Prostate gland (tissue), 2 donors: ENCODE results near the gene P2RY8.

ENCODE experiments used
- POLR2A ChIP-seq: fragments of 450-650 bp; IDR thresholded peaks from one replicate; pipeline ENCODE4 v1.6.1; 2016; ENCODE audit warnings: antibody characterized with exemption, mild to moderate bottlenecking
- POLR2AphosphoS5 ChIP-seq: sonication (generic); formaldehyde crosslinking; IDR thresholded peaks from one replicate; pipeline ENCODE4 v1.6.1; 2017; ENCODE audit warnings: antibody characterized with exemption
- TF ChIP-seq, protein P1 (sequence below), 4 experiments: fragments of 200-600 bp in 2 of 4; fragments of 450-650 bp in 2 of 4; sonication (generic) in 2 of 4; IDR thresholded peaks; 1 replicate in 3 of 4; 2 replicates in 1 of 4; pipeline ENCODE4 v1.5.1; 2016 to 2019; ENCODE audit warnings: antibody characterized with exemption in 4 of 4, mild to moderate bottlenecking in 2 of 4, moderate library complexity in 2 of 4

DNA sequence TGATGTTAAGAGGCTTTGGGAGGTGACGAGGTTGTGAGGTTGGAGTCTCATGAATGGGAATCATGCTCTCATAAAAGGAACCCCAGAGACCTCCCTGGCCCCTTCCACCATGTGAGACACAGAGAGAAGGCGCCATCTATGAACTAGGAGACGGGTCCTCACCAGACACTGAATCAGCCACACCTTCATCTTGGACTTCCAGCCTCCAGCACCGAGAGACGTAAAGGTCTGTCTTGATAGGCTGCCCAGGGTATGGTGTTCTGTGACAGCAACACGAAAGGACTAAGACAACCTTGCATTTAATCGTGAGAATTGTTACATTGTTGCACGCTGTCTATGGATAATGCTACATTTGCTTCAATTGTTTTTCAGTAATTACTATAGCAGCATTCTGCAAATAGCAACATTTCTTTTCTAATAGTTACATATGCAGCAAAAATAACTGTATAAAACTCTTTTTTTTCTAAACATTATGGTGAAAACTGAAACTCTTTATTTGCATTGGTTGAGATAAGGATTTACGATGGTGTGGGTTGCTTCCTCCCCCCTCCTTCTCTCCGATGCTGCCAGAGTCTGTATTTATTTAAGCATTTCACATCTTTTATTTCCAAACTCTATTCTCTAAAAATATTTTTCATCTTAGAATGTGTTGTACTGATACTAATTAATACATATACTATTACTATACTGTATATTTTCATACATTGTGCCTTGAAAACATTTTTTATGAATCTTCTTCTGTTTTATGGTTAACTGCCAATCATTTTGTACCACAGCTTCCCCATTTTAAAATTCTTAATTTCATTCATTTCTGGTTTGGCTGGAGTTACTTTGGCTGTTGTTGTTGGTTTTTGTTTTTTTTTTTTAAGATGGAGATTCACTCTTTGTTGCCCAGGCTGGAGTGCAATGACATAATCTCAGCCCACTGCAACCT, 28.0 kb upstream of the P2RY8 start:
- TF ChIP-seq, protein P1, sequence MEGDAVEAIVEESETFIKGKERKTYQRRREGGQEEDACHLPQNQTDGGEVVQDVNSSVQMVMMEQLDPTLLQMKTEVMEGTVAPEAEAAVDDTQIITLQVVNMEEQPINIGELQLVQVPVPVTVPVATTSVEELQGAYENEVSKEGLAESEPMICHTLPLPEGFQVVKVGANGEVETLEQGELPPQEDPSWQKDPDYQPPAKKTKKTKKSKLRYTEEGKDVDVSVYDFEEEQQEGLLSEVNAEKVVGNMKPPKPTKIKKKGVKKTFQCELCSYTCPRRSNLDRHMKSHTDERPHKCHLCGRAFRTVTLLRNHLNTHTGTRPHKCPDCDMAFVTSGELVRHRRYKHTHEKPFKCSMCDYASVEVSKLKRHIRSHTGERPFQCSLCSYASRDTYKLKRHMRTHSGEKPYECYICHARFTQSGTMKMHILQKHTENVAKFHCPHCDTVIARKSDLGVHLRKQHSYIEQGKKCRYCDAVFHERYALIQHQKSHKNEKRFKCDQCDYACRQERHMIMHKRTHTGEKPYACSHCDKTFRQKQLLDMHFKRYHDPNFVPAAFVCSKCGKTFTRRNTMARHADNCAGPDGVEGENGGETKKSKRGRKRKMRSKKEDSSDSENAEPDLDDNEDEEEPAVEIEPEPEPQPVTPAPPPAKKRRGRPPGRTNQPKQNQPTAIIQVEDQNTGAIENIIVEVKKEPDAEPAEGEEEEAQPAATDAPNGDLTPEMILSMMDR (IDR thresholded peaks at IDR 0.05), result no peak
- TF ChIP-seq POLR2A, result no peak
- TF ChIP-seq POLR2AphosphoS5, result no peak
